HepG2 (cell line): ENCODE results near the gene PIP4K2C. TPM values are rescaled to one million over a fixed set of nuclear protein-coding genes. Genes with fewer than 3 reads are reported as not detected.

Source experiments
- ATF7-NPFF ChIP-seq: sonication (generic); formaldehyde crosslinking; IDR thresholded peaks from 2 replicates; pipeline ENCODE4 v1.8.1; 2023; ENCODE audit warnings: mild to moderate bottlenecking, low read depth, missing genetic modification reagents, moderate library complexity
- FOXJ3 ChIP-seq: sonication (generic); formaldehyde crosslinking; IDR thresholded peaks from 2 replicates; pipeline ENCODE4 v1.4.0; 2020; ENCODE audit warnings: missing genetic modification reagents, mild to moderate bottlenecking, borderline replicate concordance
- GMEB2 ChIP-seq: IDR thresholded peaks from 2 replicates; pipeline ENCODE4 v1.6.1; 2016; ENCODE audit warnings: missing biosample characterization, missing genetic modification reagents, low read depth
- JARID2 ChIP-seq: sonication (generic); formaldehyde crosslinking; IDR thresholded peaks from 2 replicates; pipeline ENCODE4 v1.8.1; 2023; ENCODE audit warnings: missing genetic modification reagents, inconsistent platforms; ENCODE audit not compliant: insufficient replicate concordance
- KLF6 ChIP-seq: IDR thresholded peaks from 2 replicates; pipeline ENCODE4 v1.8.0; 2016; ENCODE audit warnings: missing biosample characterization, missing genetic modification reagents
- NBN ChIP-seq: fragments of 450-650 bp; conservative IDR thresholded peaks from 2 replicates; pipeline ENCODE4 v1.6.1; 2017
- POLR2A ChIP-seq, 2 experiments: IDR thresholded peaks; 2 replicates each; pipeline ENCODE4 v1.6.1; 2011; ENCODE audit warnings: low read depth in 2 of 2, low read length in 2 of 2, mild to moderate bottlenecking in 1 of 2, moderate library complexity in 1 of 2; ENCODE audit not compliant: insufficient read depth in 1 of 2
- RBFOX2 ChIP-seq: fragments of 200-400 bp; formaldehyde crosslinking; IDR thresholded peaks from 2 replicates; pipeline ENCODE4 v1.6.1; 2017; ENCODE audit warnings: low read depth, mild to moderate bottlenecking, low read length
- ZBTB14 ChIP-seq: sonication (generic); formaldehyde crosslinking; IDR thresholded peaks from 2 replicates; pipeline ENCODE4 v1.4.0; 2020; ENCODE audit warnings: missing genetic modification reagents
- ZNF282 ChIP-seq: fragments of 450-650 bp; IDR thresholded peaks from 2 replicates; pipeline ENCODE4 v1.6.1; 2018; ENCODE audit not compliant: partially characterized antibody
- ZNF337 ChIP-seq: sonication (generic); formaldehyde crosslinking; IDR thresholded peaks from 2 replicates; pipeline ENCODE4 v1.5.1; 2020; ENCODE audit warnings: missing genetic modification reagents, low read depth, mild to moderate bottlenecking, borderline replicate concordance
- ZNF570 ChIP-seq: sonication (generic); formaldehyde crosslinking; IDR thresholded peaks from 2 replicates; pipeline ENCODE4 v1.4.0; 2020; ENCODE audit warnings: mild to moderate bottlenecking, missing genetic modification reagents, borderline replicate concordance
- ZNF639 ChIP-seq: conservative IDR thresholded peaks from 2 replicates; pipeline ENCODE4 v1.6.1; 2018; ENCODE audit warnings: missing genetic modification reagents
- ZNF670 ChIP-seq: sonication (generic); formaldehyde crosslinking; IDR thresholded peaks from 2 replicates; pipeline ENCODE4 v1.8.0; 2022; ENCODE audit warnings: mild to moderate bottlenecking, missing genetic modification reagents, borderline replicate concordance
- ZNF879 ChIP-seq: sonication (generic); formaldehyde crosslinking; IDR thresholded peaks from 2 replicates; pipeline ENCODE4 v1.8.1; 2023; ENCODE audit warnings: missing genetic modification reagents
- polyA plus RNA-seq, 8 experiments: library from polyadenylated mRNA; depleted of rRNA in 3 of 8; stranded (reverse) in 7 of 8; unstranded in 1 of 8; fragments of >200 nt; fragmentation: Illumina TruSeq in 4 of 8; extraction: Trizol in 4 of 8; gene quantifications; 2 replicates each; pipeline versions ENCODE4 v1.2.1 to v1.2.3, GENCODE V29; 2011 to 2016; ENCODE audit warnings: low read depth in 4 of 8, missing spikeins in 1 of 8, mixed read lengths in 1 of 8; ENCODE audit not compliant: insufficient read depth in 1 of 8
- total RNA-seq, 5 experiments: library from RNA; depleted of rRNA; stranded (reverse); fragments of >200 nt; fragmentation: Illumina TruSeq; extraction: Trizol; gene quantifications; 2 replicates each; pipeline ENCODE4 v1.2.3, GENCODE V29; 2016; ENCODE audit warnings: low read depth in 1 of 5
- TF ChIP-seq, protein P1 (sequence below): IDR thresholded peaks from 2 replicates; pipeline ENCODE4 v1.6.1; 2018; ENCODE audit warnings: missing genetic modification reagents, mild to moderate bottlenecking, missing compliant biosample characterization
- TF ChIP-seq, protein P2 (sequence below): sonication (generic); formaldehyde crosslinking; IDR thresholded peaks from 2 replicates; pipeline ENCODE4 v1.8.1; 2023; ENCODE audit warnings: mild to moderate bottlenecking, missing genetic modification reagents
- TF ChIP-seq, protein P3 (sequence below): sonication (generic); formaldehyde crosslinking; IDR thresholded peaks from 2 replicates; pipeline ENCODE4 v1.4.0; 2020; ENCODE audit warnings: missing genetic modification reagents

PIP4K2C gene
- total and polyA plus RNA-seq, 2 of the 13 experiments (the other 11 are each of a cell fraction or from before 2014, with no cell fraction given) = 23.3 to 26.4 TPM

- TF ChIP-seq FOXJ3 (no peak), RBFOX2 (peak; percentile 65), ZNF670 (CRISPR knock-in tag) (no peak; the same call in 1 of the 2 replicates), JARID2 (CRISPR knock-in tag) (no peak), ZNF639 (CRISPR knock-in tag) (no peak), ZNF879 (no peak), KLF6 (CRISPR knock-in tag) (peak; percentile 36; the same call in 1 of the 2 replicates), GMEB2 (no peak), NBN (no peak), ZNF337 (CRISPR knock-in tag) (no peak), ZNF282 (no peak), ZNF570 (no peak), POLR2A (IDR thresholded peaks at IDR 0.05; ENCODE audit: insufficient read depth in 1 of 2, low read depth in 2 of 2, low read length in 2 of 2) (no peak), ATF7-NPFF (CRISPR knock-in tag) (peak; percentile 80; the same call in 1 of the 2 replicates), ZBTB14 (CRISPR knock-in tag) (0 out of 2 replicates have a peak, but pooled peaks have one; percentile 27)
- TF ChIP-seq, protein P1, sequence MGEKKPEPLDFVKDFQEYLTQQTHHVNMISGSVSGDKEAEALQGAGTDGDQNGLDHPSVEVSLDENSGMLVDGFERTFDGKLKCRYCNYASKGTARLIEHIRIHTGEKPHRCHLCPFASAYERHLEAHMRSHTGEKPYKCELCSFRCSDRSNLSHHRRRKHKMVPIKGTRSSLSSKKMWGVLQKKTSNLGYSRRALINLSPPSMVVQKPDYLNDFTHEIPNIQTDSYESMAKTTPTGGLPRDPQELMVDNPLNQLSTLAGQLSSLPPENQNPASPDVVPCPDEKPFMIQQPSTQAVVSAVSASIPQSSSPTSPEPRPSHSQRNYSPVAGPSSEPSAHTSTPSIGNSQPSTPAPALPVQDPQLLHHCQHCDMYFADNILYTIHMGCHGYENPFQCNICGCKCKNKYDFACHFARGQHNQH (CRISPR knock-in tag) = peak; percentile 42; the same call in 1 of the 2 replicates
- TF ChIP-seq, protein P2, sequence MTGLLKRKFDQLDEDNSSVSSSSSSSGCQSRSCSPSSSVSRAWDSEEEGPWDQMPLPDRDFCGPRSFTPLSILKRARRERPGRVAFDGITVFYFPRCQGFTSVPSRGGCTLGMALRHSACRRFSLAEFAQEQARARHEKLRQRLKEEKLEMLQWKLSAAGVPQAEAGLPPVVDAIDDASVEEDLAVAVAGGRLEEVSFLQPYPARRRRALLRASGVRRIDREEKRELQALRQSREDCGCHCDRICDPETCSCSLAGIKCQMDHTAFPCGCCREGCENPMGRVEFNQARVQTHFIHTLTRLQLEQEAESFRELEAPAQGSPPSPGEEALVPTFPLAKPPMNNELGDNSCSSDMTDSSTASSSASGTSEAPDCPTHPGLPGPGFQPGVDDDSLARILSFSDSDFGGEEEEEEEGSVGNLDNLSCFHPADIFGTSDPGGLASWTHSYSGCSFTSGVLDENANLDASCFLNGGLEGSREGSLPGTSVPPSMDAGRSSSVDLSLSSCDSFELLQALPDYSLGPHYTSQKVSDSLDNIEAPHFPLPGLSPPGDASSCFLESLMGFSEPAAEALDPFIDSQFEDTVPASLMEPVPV = no peak
- TF ChIP-seq, protein P3, sequence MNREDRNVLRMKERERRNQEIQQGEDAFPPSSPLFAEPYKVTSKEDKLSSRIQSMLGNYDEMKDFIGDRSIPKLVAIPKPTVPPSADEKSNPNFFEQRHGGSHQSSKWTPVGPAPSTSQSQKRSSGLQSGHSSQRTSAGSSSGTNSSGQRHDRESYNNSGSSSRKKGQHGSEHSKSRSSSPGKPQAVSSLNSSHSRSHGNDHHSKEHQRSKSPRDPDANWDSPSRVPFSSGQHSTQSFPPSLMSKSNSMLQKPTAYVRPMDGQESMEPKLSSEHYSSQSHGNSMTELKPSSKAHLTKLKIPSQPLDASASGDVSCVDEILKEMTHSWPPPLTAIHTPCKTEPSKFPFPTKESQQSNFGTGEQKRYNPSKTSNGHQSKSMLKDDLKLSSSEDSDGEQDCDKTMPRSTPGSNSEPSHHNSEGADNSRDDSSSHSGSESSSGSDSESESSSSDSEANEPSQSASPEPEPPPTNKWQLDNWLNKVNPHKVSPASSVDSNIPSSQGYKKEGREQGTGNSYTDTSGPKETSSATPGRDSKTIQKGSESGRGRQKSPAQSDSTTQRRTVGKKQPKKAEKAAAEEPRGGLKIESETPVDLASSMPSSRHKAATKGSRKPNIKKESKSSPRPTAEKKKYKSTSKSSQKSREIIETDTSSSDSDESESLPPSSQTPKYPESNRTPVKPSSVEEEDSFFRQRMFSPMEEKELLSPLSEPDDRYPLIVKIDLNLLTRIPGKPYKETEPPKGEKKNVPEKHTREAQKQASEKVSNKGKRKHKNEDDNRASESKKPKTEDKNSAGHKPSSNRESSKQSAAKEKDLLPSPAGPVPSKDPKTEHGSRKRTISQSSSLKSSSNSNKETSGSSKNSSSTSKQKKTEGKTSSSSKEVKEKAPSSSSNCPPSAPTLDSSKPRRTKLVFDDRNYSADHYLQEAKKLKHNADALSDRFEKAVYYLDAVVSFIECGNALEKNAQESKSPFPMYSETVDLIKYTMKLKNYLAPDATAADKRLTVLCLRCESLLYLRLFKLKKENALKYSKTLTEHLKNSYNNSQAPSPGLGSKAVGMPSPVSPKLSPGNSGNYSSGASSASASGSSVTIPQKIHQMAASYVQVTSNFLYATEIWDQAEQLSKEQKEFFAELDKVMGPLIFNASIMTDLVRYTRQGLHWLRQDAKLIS (CRISPR knock-in tag) = no peak
These were observed 42.2 kb downstream of the PIP4K2C start, which contains the start of gene B4GALNT1 (continued) for GRCh38 chr12:57632958-57633840.
